HepG2 (cell line): ENCODE results near the gene PDK1.

Experiments
- DNMT1 ChIP-seq: sonication (generic); formaldehyde crosslinking; IDR thresholded peaks from 2 replicates; pipeline ENCODE4 v1.5.1; 2020; ENCODE audit warnings: mild to moderate bottlenecking, missing genetic modification reagents
- FIP1L1 ChIP-seq: fragments of 200-400 bp; formaldehyde crosslinking; IDR thresholded peaks from 2 replicates; pipeline ENCODE4 v1.6.1; 2018; ENCODE audit warnings: low read depth, mild to moderate bottlenecking, low read length, moderate library complexity, borderline replicate concordance; ENCODE audit not compliant: insufficient read depth
- GABPA ChIP-seq, 2 experiments: IDR thresholded peaks; 2 replicates each; pipeline ENCODE4 v1.6.1; 2011 to 2016; ENCODE audit warnings: low read depth in 2 of 2, low read length in 1 of 2, missing biosample characterization in 1 of 2, missing genetic modification characterization in 1 of 2
- TAF1 ChIP-seq: sonication (generic); formaldehyde crosslinking; IDR thresholded peaks from 2 replicates; pipeline ENCODE4 v1.4.0; 2020; ENCODE audit warnings: missing genetic modification reagents
- ZSCAN20 ChIP-seq: sonication (generic); formaldehyde crosslinking; IDR thresholded peaks from 2 replicates; pipeline ENCODE4 v1.4.0; 2020; ENCODE audit warnings: missing genetic modification reagents, mild to moderate bottlenecking, borderline replicate concordance
- TF ChIP-seq, protein P1 (sequence below): sonication (generic); formaldehyde crosslinking; IDR thresholded peaks from 2 replicates; pipeline ENCODE4 v1.4.0; 2020; ENCODE audit warnings: missing genetic modification reagents
- TF ChIP-seq, protein P2 (sequence below): sonication (generic); formaldehyde crosslinking; IDR thresholded peaks from 2 replicates; pipeline ENCODE4 v1.5.0; 2020; ENCODE audit warnings: mild to moderate bottlenecking, missing genetic modification reagents
- TF ChIP-seq, protein P3 (sequence below): sonication (generic); formaldehyde crosslinking; IDR thresholded peaks from 2 replicates; pipeline ENCODE4 v1.5.1; 2020; ENCODE audit warnings: mild to moderate bottlenecking, missing genetic modification reagents, moderate library complexity
- TF ChIP-seq, protein P4 (sequence below): sonication (generic); formaldehyde crosslinking; IDR thresholded peaks from 2 replicates; pipeline ENCODE4 v1.5.0; 2020; ENCODE audit warnings: mild to moderate bottlenecking, missing genetic modification reagents, moderate library complexity
- TF ChIP-seq, protein P5 (sequence below), 2 experiments: IDR thresholded peaks; 2 replicates each; pipeline ENCODE4 v1.6.1; 2011 to 2012; ENCODE audit warnings: low read length in 2 of 2, borderline replicate concordance in 1 of 2, low read depth in 1 of 2, mild to moderate bottlenecking in 1 of 2, moderate library complexity in 1 of 2
- TF ChIP-seq, protein P6 (sequence below): sonication (generic); formaldehyde crosslinking; IDR thresholded peaks from 2 replicates; pipeline ENCODE4 v1.8.0; 2022; ENCODE audit warnings: mild to moderate bottlenecking, missing genetic modification reagents, borderline replicate concordance

DNA sequence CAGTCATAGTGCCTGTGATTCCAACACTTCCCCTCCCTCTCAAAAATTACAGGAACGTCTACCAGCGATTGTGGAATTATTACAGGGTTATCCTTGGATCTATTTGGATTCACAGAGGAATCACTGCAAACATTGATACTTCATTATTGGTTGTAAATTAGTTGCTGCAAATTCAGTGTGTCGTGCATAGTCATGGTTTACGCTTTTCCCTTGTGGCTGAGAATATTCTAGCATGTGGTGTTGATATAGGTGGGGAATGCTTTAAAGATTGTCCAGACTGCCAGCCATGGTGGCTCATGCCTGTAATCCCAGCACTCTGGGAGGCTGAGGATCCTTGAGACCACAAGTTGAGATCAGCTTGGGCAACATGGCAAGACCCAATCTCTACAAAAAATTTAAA, 48.7 kb upstream of the PDK1 start:
- TF ChIP-seq DNMT1, result no peak
- TF ChIP-seq, protein P1, sequence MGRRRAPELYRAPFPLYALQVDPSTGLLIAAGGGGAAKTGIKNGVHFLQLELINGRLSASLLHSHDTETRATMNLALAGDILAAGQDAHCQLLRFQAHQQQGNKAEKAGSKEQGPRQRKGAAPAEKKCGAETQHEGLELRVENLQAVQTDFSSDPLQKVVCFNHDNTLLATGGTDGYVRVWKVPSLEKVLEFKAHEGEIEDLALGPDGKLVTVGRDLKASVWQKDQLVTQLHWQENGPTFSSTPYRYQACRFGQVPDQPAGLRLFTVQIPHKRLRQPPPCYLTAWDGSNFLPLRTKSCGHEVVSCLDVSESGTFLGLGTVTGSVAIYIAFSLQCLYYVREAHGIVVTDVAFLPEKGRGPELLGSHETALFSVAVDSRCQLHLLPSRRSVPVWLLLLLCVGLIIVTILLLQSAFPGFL, result no peak
- no peak for TF ChIP-seq ZSCAN20
- TF ChIP-seq, protein P2, sequence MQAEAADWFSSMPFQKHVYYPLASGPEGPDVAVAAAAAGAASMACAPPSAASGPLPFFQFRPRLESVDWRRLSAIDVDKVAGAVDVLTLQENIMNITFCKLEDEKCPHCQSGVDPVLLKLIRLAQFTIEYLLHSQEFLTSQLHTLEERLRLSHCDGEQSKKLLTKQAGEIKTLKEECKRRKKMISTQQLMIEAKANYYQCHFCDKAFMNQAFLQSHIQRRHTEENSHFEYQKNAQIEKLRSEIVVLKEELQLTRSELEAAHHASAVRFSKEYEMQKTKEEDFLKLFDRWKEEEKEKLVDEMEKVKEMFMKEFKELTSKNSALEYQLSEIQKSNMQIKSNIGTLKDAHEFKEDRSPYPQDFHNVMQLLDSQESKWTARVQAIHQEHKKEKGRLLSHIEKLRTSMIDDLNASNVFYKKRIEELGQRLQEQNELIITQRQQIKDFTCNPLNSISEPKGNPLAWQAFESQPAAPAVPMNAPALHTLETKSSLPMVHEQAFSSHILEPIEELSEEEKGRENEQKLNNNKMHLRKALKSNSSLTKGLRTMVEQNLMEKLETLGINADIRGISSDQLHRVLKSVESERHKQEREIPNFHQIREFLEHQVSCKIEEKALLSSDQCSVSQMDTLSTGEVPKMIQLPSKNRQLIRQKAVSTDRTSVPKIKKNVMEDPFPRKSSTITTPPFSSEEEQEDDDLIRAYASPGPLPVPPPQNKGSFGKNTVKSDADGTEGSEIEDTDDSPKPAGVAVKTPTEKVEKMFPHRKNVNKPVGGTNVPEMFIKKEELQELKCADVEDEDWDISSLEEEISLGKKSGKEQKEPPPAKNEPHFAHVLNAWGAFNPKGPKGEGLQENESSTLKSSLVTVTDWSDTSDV (CRISPR knock-in tag), result no peak
- TF ChIP-seq, protein P3, sequence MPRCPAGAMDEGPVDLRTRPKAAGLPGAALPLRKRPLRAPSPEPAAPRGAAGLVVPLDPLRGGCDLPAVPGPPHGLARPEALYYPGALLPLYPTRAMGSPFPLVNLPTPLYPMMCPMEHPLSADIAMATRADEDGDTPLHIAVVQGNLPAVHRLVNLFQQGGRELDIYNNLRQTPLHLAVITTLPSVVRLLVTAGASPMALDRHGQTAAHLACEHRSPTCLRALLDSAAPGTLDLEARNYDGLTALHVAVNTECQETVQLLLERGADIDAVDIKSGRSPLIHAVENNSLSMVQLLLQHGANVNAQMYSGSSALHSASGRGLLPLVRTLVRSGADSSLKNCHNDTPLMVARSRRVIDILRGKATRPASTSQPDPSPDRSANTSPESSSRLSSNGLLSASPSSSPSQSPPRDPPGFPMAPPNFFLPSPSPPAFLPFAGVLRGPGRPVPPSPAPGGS, result no peak
- TF ChIP-seq, protein P4, sequence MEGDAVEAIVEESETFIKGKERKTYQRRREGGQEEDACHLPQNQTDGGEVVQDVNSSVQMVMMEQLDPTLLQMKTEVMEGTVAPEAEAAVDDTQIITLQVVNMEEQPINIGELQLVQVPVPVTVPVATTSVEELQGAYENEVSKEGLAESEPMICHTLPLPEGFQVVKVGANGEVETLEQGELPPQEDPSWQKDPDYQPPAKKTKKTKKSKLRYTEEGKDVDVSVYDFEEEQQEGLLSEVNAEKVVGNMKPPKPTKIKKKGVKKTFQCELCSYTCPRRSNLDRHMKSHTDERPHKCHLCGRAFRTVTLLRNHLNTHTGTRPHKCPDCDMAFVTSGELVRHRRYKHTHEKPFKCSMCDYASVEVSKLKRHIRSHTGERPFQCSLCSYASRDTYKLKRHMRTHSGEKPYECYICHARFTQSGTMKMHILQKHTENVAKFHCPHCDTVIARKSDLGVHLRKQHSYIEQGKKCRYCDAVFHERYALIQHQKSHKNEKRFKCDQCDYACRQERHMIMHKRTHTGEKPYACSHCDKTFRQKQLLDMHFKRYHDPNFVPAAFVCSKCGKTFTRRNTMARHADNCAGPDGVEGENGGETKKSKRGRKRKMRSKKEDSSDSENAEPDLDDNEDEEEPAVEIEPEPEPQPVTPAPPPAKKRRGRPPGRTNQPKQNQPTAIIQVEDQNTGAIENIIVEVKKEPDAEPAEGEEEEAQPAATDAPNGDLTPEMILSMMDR, result no peak
- TF ChIP-seq, protein P5, sequence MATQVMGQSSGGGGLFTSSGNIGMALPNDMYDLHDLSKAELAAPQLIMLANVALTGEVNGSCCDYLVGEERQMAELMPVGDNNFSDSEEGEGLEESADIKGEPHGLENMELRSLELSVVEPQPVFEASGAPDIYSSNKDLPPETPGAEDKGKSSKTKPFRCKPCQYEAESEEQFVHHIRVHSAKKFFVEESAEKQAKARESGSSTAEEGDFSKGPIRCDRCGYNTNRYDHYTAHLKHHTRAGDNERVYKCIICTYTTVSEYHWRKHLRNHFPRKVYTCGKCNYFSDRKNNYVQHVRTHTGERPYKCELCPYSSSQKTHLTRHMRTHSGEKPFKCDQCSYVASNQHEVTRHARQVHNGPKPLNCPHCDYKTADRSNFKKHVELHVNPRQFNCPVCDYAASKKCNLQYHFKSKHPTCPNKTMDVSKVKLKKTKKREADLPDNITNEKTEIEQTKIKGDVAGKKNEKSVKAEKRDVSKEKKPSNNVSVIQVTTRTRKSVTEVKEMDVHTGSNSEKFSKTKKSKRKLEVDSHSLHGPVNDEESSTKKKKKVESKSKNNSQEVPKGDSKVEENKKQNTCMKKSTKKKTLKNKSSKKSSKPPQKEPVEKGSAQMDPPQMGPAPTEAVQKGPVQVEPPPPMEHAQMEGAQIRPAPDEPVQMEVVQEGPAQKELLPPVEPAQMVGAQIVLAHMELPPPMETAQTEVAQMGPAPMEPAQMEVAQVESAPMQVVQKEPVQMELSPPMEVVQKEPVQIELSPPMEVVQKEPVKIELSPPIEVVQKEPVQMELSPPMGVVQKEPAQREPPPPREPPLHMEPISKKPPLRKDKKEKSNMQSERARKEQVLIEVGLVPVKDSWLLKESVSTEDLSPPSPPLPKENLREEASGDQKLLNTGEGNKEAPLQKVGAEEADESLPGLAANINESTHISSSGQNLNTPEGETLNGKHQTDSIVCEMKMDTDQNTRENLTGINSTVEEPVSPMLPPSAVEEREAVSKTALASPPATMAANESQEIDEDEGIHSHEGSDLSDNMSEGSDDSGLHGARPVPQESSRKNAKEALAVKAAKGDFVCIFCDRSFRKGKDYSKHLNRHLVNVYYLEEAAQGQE (IDR thresholded peaks at IDR 0.05; ENCODE audit: borderline replicate concordance in 1 of 2, low read depth in 1 of 2, low read length in 2 of 2), result no peak
- TF ChIP-seq, protein P6, sequence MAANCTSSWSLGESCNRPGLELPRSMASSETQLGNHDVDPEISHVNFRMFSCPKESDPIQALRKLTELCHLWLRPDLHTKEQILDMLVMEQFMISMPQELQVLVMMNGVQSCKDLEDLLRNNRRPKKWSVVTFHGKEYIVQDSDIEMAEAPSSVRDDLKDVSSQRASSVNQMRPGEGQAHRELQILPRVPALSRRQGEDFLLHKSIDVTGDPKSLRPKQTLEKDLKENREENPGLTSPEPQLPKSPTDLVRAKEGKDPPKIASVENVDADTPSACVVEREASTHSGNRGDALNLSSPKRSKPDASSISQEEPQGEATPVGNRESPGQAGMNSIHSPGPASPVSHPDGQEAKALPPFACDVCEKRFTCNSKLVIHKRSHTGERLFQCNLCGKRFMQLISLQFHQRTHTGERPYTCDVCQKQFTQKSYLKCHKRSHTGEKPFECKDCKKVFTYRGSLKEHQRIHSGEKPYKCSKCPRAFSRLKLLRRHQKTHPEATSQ (CRISPR knock-in tag), result no peak
- TF ChIP-seq FIP1L1, result no peak
- no peak for TF ChIP-seq GABPA (IDR thresholded peaks at IDR 0.05; ENCODE audit: low read depth, low read length)
- no peak for TF ChIP-seq GABPA (CRISPR knock-in tag; IDR thresholded peaks at IDR 0.05; ENCODE audit: low read depth)
- no peak for TF ChIP-seq TAF1 (CRISPR knock-in tag)
